Measurements from ENCODE around the gene STAB2. TPM values are rescaled to one million over a fixed set of nuclear protein-coding genes. Genes with fewer than 3 reads are reported as not detected.

The STAB2 gene
- total RNA-seq, 2 experiments from 2014 or later: not detected

- H2AFZ ChIP-seq (ENCODE audit: low read length): no peak overlapping the region
- intact Hi-C loops (cut with micrococcal nuclease; ENCODE audit: unreplicated experiment): no loop called here
- H3K9me3 ChIP-seq (ENCODE audit: low read length): no peaks in the 10 kb centered on the region
- no peak for DNase-seq (ENCODE audit: low spot score)
- no peaks in the 10 kb centered on the region for H3K9me2 ChIP-seq (ENCODE audit: insufficient read depth, low read length)
- H3K79me2 ChIP-seq (ENCODE audit: insufficient read depth, low read depth, low read length): no peaks in the 10 kb centered on the region
- H3K4me2 ChIP-seq (ENCODE audit: low read length): no peak overlapping the region
- H3K27ac ChIP-seq (ENCODE audit: low read depth, low read length, poor library complexity, severe bottlenecking): no peak overlapping the region
- no peaks in the 10 kb centered on the region for H3K4me1 ChIP-seq (ENCODE audit: insufficient read depth, low read length, poor library complexity, severe bottlenecking)
- POLR2A ChIA-PET: interaction anchor here (1.2 kb wide), 1 partner anchor 33 kb away, joined by 3 read pairs; no protein-coding TSS in a partner anchor
- CTCF ChIA-PET (ENCODE audit: unreplicated experiment): no interaction called here
- no peak overlapping the region for H3K4me3 ChIP-seq (ENCODE audit: low read depth, low read length, poor library complexity, severe bottlenecking)
- no TSS peak for BruUV-seq (replicated peaks)
- H3K36me3 ChIP-seq (ENCODE audit: insufficient read depth, low read length): no peaks in the 10 kb centered on the region
- H4K20me1 ChIP-seq (ENCODE audit: insufficient read depth, low read length): no peaks in the 10 kb centered on the region
- TF ChIP-seq EZH2phosphoT487 (IDR thresholded peaks at IDR 0.05; ENCODE audit: borderline replicate concordance, low read depth, low read length): no peak
- TF ChIP-seq CTCF (conservative IDR thresholded peaks at IDR 0.05; ENCODE audit: low read length): no peak
Measured at GRCh38 chr12:103697971-103698751, 111.1 kb downstream of the STAB2 start.

- no peaks in the 10 kb centered on the region for H3K4me1 ChIP-seq (ENCODE audit: insufficient read depth, low read length, poor library complexity, severe bottlenecking)
- no peak overlapping the region for H3K27ac ChIP-seq (ENCODE audit: low read depth, low read length, poor library complexity, severe bottlenecking)
- no peaks in the 10 kb centered on the region for H3K9me3 ChIP-seq (ENCODE audit: low read length)
- H3K36me3 ChIP-seq (ENCODE audit: insufficient read depth, low read length): no peaks in the 10 kb centered on the region
- POLR2A ChIA-PET: no interaction called here
- BruUV-seq (replicated peaks): no TSS peak
- H3K79me2 ChIP-seq (ENCODE audit: insufficient read depth, low read depth, low read length): no peaks in the 10 kb centered on the region
- H4K20me1 ChIP-seq (ENCODE audit: insufficient read depth, low read length): no peaks in the 10 kb centered on the region
- H3K4me2 ChIP-seq (ENCODE audit: low read length): no peak overlapping the region
- no peaks in the 10 kb centered on the region for H3K9me2 ChIP-seq (ENCODE audit: insufficient read depth, low read length)
- DNase-seq (ENCODE audit: low spot score): no peak
- no peak overlapping the region for H3K4me3 ChIP-seq (ENCODE audit: low read depth, low read length, poor library complexity, severe bottlenecking)
- no peak overlapping the region for H2AFZ ChIP-seq (ENCODE audit: low read length)
- no peak for TF ChIP-seq CTCF (conservative IDR thresholded peaks at IDR 0.05; ENCODE audit: low read length)
- TF ChIP-seq EZH2phosphoT487 (IDR thresholded peaks at IDR 0.05; ENCODE audit: borderline replicate concordance, low read depth, low read length): no peak
- intact Hi-C loops (cut with micrococcal nuclease; ENCODE audit: unreplicated experiment): no loop called here
- CTCF ChIA-PET (ENCODE audit: unreplicated experiment): no interaction called here
Measured at GRCh38 chr12:103698752-103699560, 111.9 kb downstream of the STAB2 start.

GRCh38 chr12:103705098-103705497 lies 118.0 kb downstream of the STAB2 start:
- no peaks in the 10 kb centered on the region for H3K9me3 ChIP-seq (ENCODE audit: low read length)
- H3K4me1 ChIP-seq (ENCODE audit: insufficient read depth, low read length, poor library complexity, severe bottlenecking): no peaks in the 10 kb centered on the region
- no peaks in the 10 kb centered on the region for H3K79me2 ChIP-seq (ENCODE audit: insufficient read depth, low read depth, low read length)
- intact Hi-C loops (cut with micrococcal nuclease; ENCODE audit: unreplicated experiment): no loop called here
- H3K27ac ChIP-seq (ENCODE audit: low read depth, low read length, poor library complexity, severe bottlenecking): no peak overlapping the region
- no peak overlapping the region for H2AFZ ChIP-seq (ENCODE audit: low read length)
- H3K9me2 ChIP-seq (ENCODE audit: insufficient read depth, low read length): no peaks in the 10 kb centered on the region
- no TSS peak for BruUV-seq (replicated peaks)
- no peak overlapping the region for H3K4me2 ChIP-seq (ENCODE audit: low read length)
- no peaks in the 10 kb centered on the region for H3K36me3 ChIP-seq (ENCODE audit: insufficient read depth, low read length)
- ChIA-PET CTCF (ENCODE audit: unreplicated experiment) (no interaction called here), POLR2A (no interaction called here)
- TF ChIP-seq CTCF (conservative IDR thresholded peaks at IDR 0.05; ENCODE audit: low read length) (no peak), EZH2phosphoT487 (IDR thresholded peaks at IDR 0.05; ENCODE audit: borderline replicate concordance, low read depth, low read length) (no peak)
- DNase-seq (ENCODE audit: low spot score): no peak
- H4K20me1 ChIP-seq (ENCODE audit: insufficient read depth, low read length): no peaks in the 10 kb centered on the region
- H3K4me3 ChIP-seq (ENCODE audit: low read depth, low read length, poor library complexity, severe bottlenecking): no peak overlapping the region
